GM12873 (cell line): ENCODE measurements around the gene ACOT11.

Source experiments
- CTCF ChIP-seq: IDR thresholded peaks from 2 replicates; pipeline ENCODE4 v1.5.1; 2012; ENCODE audit warnings: low read depth, mild to moderate bottlenecking, moderate library complexity, low read length, control low read depth; ENCODE audit not compliant: insufficient read depth; ENCODE audit errors: missing control alignments

ACOT11 gene

GRCh38 chr1:54551891-54552290, 3.9 kb downstream of the ACOT11 start:
- no peak for TF ChIP-seq CTCF

DNA sequence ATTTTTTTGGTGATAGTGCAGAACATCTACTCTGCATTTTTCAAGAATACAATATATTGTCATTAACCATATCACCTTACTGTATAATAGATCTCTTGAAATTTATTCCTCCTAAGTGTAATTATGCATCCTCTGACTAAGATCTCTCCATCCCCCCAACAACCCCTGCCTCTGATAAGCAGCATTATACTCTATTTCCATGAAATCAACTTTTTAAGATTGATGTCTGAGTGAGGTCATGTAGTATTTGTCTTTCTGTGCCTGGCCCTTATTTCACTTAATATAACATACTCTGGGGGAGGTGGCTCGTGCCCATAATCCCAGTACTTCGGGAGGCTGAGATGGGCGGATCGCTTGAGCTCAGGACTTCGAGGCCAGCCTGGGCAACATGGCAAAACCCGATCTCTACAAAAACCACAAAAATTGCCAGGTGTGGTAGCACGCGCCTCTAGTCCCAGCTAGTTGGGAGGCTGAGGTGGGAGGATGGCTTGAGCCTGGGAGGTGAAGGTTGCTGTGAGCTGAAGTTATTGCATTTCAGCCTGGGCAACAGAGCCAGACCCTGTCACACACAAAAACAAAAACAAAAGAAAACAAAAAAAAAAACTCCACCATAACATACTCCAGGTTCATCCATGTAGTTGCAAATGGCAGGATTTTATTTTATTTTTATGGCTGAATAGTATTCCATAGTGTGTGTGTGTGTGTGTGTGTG, 5.7 kb downstream of the ACOT11 start:
- no peak for TF ChIP-seq CTCF

- TF ChIP-seq CTCF = no peak
Measured at GRCh38 chr1:54556110-54556509, 8.1 kb downstream of the ACOT11 start.

DNA sequence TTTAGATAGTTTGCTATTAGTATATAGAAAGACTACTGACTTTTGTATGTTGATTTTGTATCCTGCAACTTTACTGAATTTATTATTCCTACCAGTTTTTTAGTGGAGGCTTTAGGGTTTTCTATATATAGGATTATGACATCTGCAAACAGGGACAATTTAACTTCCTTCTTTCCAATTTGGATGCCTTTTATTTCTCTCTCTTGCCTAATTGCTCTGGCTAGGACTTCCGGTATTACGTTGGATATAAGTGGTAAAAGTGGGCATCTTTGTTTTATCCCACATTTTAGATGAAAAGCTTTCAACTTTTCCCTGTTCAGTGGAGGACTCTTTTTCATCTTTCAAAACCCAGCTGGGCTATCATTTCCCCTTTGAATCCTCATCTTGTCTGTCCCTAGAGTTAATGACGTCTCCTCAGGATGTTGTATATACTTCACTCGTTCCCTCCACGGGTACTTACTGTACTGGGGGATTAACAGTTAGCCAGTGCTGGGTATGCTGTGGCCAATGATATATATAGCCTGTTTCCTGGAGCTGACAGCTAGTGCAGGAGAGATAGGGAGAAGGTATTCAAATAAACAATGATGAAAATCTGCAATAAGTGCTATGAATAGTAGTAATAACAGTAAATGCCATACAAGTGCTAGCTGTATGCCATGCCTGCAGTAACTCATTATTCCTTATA, 9.8 kb downstream of the ACOT11 start:
- no peak for TF ChIP-seq CTCF

- TF ChIP-seq CTCF = no peak
Measured at GRCh38 chr1:54558434-54559030, 10.5 kb downstream of the ACOT11 start.

DNA sequence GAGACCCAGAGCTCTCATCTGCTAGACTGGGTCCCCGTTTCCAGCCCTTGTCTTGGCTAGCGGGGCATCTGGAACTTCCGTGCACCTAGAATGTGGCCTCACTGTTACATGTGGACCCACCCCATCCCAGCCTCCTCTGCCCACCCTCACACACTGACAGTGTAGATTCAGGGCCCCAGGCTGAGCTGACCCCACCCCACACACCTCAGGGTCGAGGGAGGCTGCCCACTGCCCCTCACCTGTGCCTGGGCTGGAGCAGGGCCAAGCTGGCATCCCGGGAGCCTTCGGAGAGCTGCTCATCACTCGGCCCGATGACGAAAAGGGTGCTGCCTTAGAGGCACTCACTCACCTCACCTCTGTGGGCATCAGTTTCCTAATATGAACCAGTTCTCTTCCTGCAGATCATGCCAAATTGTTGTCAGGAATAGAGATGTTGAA, 11.1 kb downstream of the ACOT11 start:
- no peak for TF ChIP-seq CTCF

- TF ChIP-seq CTCF = no peak
Measured at GRCh38 chr1:54559771-54560231, 11.8 kb downstream of the ACOT11 start.
